NB4 (cell line): ENCODE measurements around the gene MAPK1IP1L.

Experiments used
- CTCF ChIP-seq: IDR thresholded peaks from one replicate; pipeline ENCODE4 v1.5.1; 2012; ENCODE audit warnings: low read depth, low read length
- MAX ChIP-seq: IDR thresholded peaks from 2 replicates; pipeline ENCODE4 v1.6.1; 2011; ENCODE audit warnings: low read depth, low read length
- POLR2A ChIP-seq: IDR thresholded peaks from 2 replicates; pipeline ENCODE4 v1.6.1; 2011; ENCODE audit warnings: mild to moderate bottlenecking; ENCODE audit not compliant: insufficient read length; ENCODE audit errors: extremely low read depth

- TF ChIP-seq CTCF, result no peak
- TF ChIP-seq POLR2A, result no peak
- TF ChIP-seq MAX, result no peak
Observed at GRCh38 chr14:55073856-55074255, 22.4 kb downstream of the MAPK1IP1L start.
